HepG2 (cell line): ENCODE results near the gene NRL. TPM values are rescaled to one million over a fixed set of nuclear protein-coding genes. Genes with fewer than 3 reads are reported as not detected.

Experiments
- ATAC-seq: fragments of 200-7000 bp; cut with Tn5 transposase; 3 replicates; pipeline ENCODE4 v1.9.1; 2020; ENCODE audit warnings: mild to moderate bottlenecking, moderate library complexity
- BruUV-seq: library from RNA; stranded (reverse); fragments of 400-500 nt; replicated peaks from 2 replicates; lab custom pipeline; 2021; lab: Mats Ljungman, UMichigan
- CTCF ChIA-PET: fragments of 300-600 bp; formaldehyde crosslinking; extraction: SDS; loops from one replicate; lab custom pipeline; 2021; ENCODE audit warnings: low total read pairs, inconsistent platforms, low intra/inter-chr PET ratio; lab: Yijun Ruan, JAX
- POLR2A ChIA-PET: fragments of 350-600 bp; sonication (Branson Sonifier 250); formaldehyde crosslinking; loops from one replicate; lab custom pipeline; 2020; ENCODE audit warnings: antibody characterized with exemption, inconsistent platforms; lab: Yijun Ruan, JAX
- DNase-seq: peaks from one replicate; pipeline ENCODE4 v3.0.0-alpha.2; 2015; ENCODE audit warnings: low spot score
- FAIRE-seq: peaks from 3 replicates; lab custom pipeline; 2011; peaks lifted over from hg19 to GRCh38; lab: Jason Lieb, UNC
- H2AFZ ChIP-seq: one replicate; pipeline ENCODE4 v1.6.1; 2011; ENCODE audit warnings: low read length, inconsistent platforms
- H3K27ac ChIP-seq: fragments of 300-600 bp; 3 replicates; pipeline ENCODE4 v1.8.0; 2011; ENCODE audit warnings: mixed run types, mild to moderate bottlenecking, mixed read lengths, low read length, inconsistent platforms; ENCODE audit not compliant: insufficient read depth; ENCODE audit errors: extremely low read length
- H3K27me3 ChIP-seq, 2 experiments: fragments of 200-600 bp in 1 of 2; 2 replicates in 1 of 2; 3 replicates in 1 of 2; pipeline versions ENCODE4 v1.6.0 to v1.8.0; 2011; ENCODE audit warnings: low read length in 2 of 2, mild to moderate bottlenecking in 2 of 2, moderate library complexity in 2 of 2, inconsistent platforms in 1 of 2; ENCODE audit not compliant: insufficient read depth in 2 of 2, control insufficient read depth in 1 of 2
- H3K36me3 ChIP-seq, 2 experiments: fragments of 200-600 bp in 1 of 2; replicated peaks in 1 of 2; 2 replicates in 1 of 2; 3 replicates in 1 of 2; pipeline versions ENCODE4 v1.5.1 to v1.8.0; 2011; ENCODE audit warnings: low read length in 2 of 2, inconsistent platforms in 1 of 2; ENCODE audit not compliant: insufficient read depth in 2 of 2, control insufficient read depth in 1 of 2
- H3K4me1 ChIP-seq: 2 replicates; pipeline ENCODE4 v1.5.1; 2012; ENCODE audit warnings: low read length, inconsistent platforms; ENCODE audit not compliant: insufficient read depth
- H3K4me2 ChIP-seq: 2 replicates; pipeline ENCODE4 v1.6.0; 2011; ENCODE audit warnings: low read depth, low read length, inconsistent platforms
- H3K4me3 ChIP-seq, 3 experiments: fragments of 200-600 bp in 1 of 3; sonication (generic), shearing (Covaris generic) in 1 of 3; replicated peaks in 1 of 3; 2 replicates each; pipeline ENCODE4 v1.5.1; 2011 to 2016; ENCODE audit warnings: low read length in 3 of 3, inconsistent platforms in 2 of 3, low read depth in 2 of 3, mild to moderate bottlenecking in 2 of 3, control low read depth in 1 of 3, mixed read lengths in 1 of 3; ENCODE audit not compliant: insufficient read depth in 1 of 3
- H3K79me2 ChIP-seq: one replicate; pipeline ENCODE4 v1.6.1; 2011; ENCODE audit warnings: low read length, inconsistent platforms; ENCODE audit not compliant: insufficient read depth
- H3K9ac ChIP-seq: 2 replicates; pipeline ENCODE4 v1.6.0; 2011; ENCODE audit warnings: mild to moderate bottlenecking, low read depth, low read length, inconsistent platforms; ENCODE audit not compliant: insufficient read depth
- H3K9me3 ChIP-seq: 2 replicates; pipeline ENCODE4 v1.5.1; 2012; ENCODE audit warnings: mild to moderate bottlenecking, low read length
- H4K20me1 ChIP-seq: 2 replicates; pipeline ENCODE4 v1.6.0; 2011; ENCODE audit warnings: inconsistent platforms, mild to moderate bottlenecking, low read length, moderate library complexity; ENCODE audit not compliant: insufficient read depth
- ARID2 ChIP-seq: sonication (generic); formaldehyde crosslinking; IDR thresholded peaks from 2 replicates; pipeline ENCODE4 v1.8.1; 2022; ENCODE audit warnings: mild to moderate bottlenecking, missing genetic modification reagents, borderline replicate concordance
- ATRX ChIP-seq: sonication (generic); formaldehyde crosslinking; IDR thresholded peaks from 2 replicates; pipeline ENCODE4 v1.4.0; 2020; ENCODE audit warnings: missing genetic modification reagents, borderline replicate concordance
- CAMTA2 ChIP-seq: sonication (generic); formaldehyde crosslinking; IDR thresholded peaks from 2 replicates; pipeline ENCODE4 v1.4.0; 2020; ENCODE audit warnings: mild to moderate bottlenecking, missing genetic modification reagents, borderline replicate concordance
- CBX2 ChIP-seq, 2 experiments: fragments of 200-600 bp in 1 of 2; sonication (generic); formaldehyde crosslinking in 1 of 2; IDR thresholded peaks; 2 replicates each; pipeline versions ENCODE4 v1.7.0 to v1.8.1; 2018 to 2022; ENCODE audit warnings: low read depth in 2 of 2, low read length in 1 of 2, mild to moderate bottlenecking in 1 of 2, missing genetic modification reagents in 1 of 2
- KMT2B ChIP-seq: IDR thresholded peaks from 2 replicates; pipeline ENCODE4 v1.6.1; 2016; ENCODE audit warnings: missing genetic modification reagents, missing compliant biosample characterization
- NRL ChIP-seq: sonication (generic); formaldehyde crosslinking; IDR thresholded peaks from 2 replicates; pipeline ENCODE4 v1.5.0; 2020; ENCODE audit warnings: missing genetic modification reagents, mild to moderate bottlenecking, moderate library complexity, borderline replicate concordance
- PAF1 ChIP-seq: IDR thresholded peaks from 2 replicates; pipeline ENCODE4 v1.6.1; 2016; ENCODE audit warnings: missing genetic modification reagents, missing compliant biosample characterization
- SMAD9 ChIP-seq: sonication (generic); formaldehyde crosslinking; IDR thresholded peaks from 2 replicates; pipeline ENCODE4 v1.5.1; 2020; ENCODE audit warnings: mild to moderate bottlenecking, missing genetic modification reagents
- ZNF205 ChIP-seq: IDR thresholded peaks from 2 replicates; pipeline ENCODE4 v1.6.1; 2018; ENCODE audit warnings: missing biosample characterization, missing genetic modification reagents
- ZNF3 ChIP-seq: IDR thresholded peaks from 2 replicates; pipeline ENCODE4 v1.7.0; 2017; ENCODE audit warnings: inconsistent platforms
- ZNF34 ChIP-seq: sonication (generic); formaldehyde crosslinking; IDR thresholded peaks from 2 replicates; pipeline ENCODE4 v1.4.0; 2020; ENCODE audit warnings: mild to moderate bottlenecking, missing genetic modification reagents, borderline replicate concordance
- ZNF557 ChIP-seq: sonication (generic); formaldehyde crosslinking; IDR thresholded peaks from 2 replicates; pipeline ENCODE4 v1.4.0; 2020; ENCODE audit warnings: missing genetic modification reagents
- ZNF567 ChIP-seq: sonication (generic); formaldehyde crosslinking; IDR thresholded peaks from 2 replicates; pipeline ENCODE4 v1.8.1; 2023; ENCODE audit warnings: mild to moderate bottlenecking, missing genetic modification reagents, borderline replicate concordance
- ZNF713 ChIP-seq: sonication (generic); formaldehyde crosslinking; IDR thresholded peaks from 2 replicates; pipeline ENCODE4 v1.4.0; 2020; ENCODE audit warnings: mild to moderate bottlenecking, missing genetic modification reagents
- ZNF724P ChIP-seq: sonication (generic); formaldehyde crosslinking; IDR thresholded peaks from 2 replicates; pipeline ENCODE4 v1.8.0; 2022; ENCODE audit warnings: missing genetic modification reagents, borderline replicate concordance
- ZNF772 ChIP-seq: sonication (generic); formaldehyde crosslinking; IDR thresholded peaks from 2 replicates; pipeline ENCODE4 v1.5.0; 2020; ENCODE audit warnings: mild to moderate bottlenecking, missing genetic modification reagents
- WGBS: methylation state at CpG from one replicate; pipeline ENCODE4 v1.1.6; 2017; ENCODE audit warnings: low lambda C conversion rate; 5-methylcytosine and 5-hydroxymethylcytosine counted together
- in situ Hi-C: cut with HindIII; loops from 2 replicates; pipeline ENCODE4 v1.10.0; 2017; ENCODE audit warnings: low pct_unique_long_range_greater_than_20kb; ENCODE audit not compliant: extremely low pct_ligation_motif_present
- intact Hi-C: fragments of 100-400 bp; cut with micrococcal nuclease; formaldehyde crosslinking; loops from one replicate; pipeline ENCODE4 v1.10.0; 2022; ENCODE audit not compliant: unreplicated experiment
- polyA plus RNA-seq, 8 experiments: library from polyadenylated mRNA; depleted of rRNA in 3 of 8; stranded (reverse) in 7 of 8; unstranded in 1 of 8; fragments of >200 nt; fragmentation: Illumina TruSeq in 4 of 8; extraction: Trizol in 4 of 8; gene quantifications; 2 replicates each; pipeline versions ENCODE4 v1.2.1 to v1.2.3, GENCODE V29; 2011 to 2016; ENCODE audit warnings: low read depth in 4 of 8, missing spikeins in 1 of 8, mixed read lengths in 1 of 8; ENCODE audit not compliant: insufficient read depth in 1 of 8
- total RNA-seq, 5 experiments: library from RNA; depleted of rRNA; stranded (reverse); fragments of >200 nt; fragmentation: Illumina TruSeq; extraction: Trizol; gene quantifications; 2 replicates each; pipeline ENCODE4 v1.2.3, GENCODE V29; 2016; ENCODE audit warnings: low read depth in 1 of 5
- TF ChIP-seq, protein P1 (sequence below): IDR thresholded peaks from 2 replicates; pipeline ENCODE4 v1.6.1; 2016; ENCODE audit warnings: missing compliant biosample characterization, missing genetic modification reagents, borderline replicate concordance
- TF ChIP-seq, protein P2 (sequence below): IDR thresholded peaks from 2 replicates; pipeline ENCODE4 v1.6.1; 2016; ENCODE audit warnings: missing compliant biosample characterization, missing genetic modification reagents, borderline replicate concordance
- TF ChIP-seq, protein P3 (sequence below): sonication (generic); formaldehyde crosslinking; IDR thresholded peaks from 2 replicates; pipeline ENCODE4 v1.8.1; 2023; ENCODE audit warnings: mild to moderate bottlenecking, inconsistent platforms, moderate library complexity, missing genetic modification reagents, borderline replicate concordance

Gene NRL
- total and polyA plus RNA-seq, 2 of the 13 experiments (the other 11 are each of a cell fraction or from before 2014, with no cell fraction given): 2.5 to 4.7 TPM

DNA sequence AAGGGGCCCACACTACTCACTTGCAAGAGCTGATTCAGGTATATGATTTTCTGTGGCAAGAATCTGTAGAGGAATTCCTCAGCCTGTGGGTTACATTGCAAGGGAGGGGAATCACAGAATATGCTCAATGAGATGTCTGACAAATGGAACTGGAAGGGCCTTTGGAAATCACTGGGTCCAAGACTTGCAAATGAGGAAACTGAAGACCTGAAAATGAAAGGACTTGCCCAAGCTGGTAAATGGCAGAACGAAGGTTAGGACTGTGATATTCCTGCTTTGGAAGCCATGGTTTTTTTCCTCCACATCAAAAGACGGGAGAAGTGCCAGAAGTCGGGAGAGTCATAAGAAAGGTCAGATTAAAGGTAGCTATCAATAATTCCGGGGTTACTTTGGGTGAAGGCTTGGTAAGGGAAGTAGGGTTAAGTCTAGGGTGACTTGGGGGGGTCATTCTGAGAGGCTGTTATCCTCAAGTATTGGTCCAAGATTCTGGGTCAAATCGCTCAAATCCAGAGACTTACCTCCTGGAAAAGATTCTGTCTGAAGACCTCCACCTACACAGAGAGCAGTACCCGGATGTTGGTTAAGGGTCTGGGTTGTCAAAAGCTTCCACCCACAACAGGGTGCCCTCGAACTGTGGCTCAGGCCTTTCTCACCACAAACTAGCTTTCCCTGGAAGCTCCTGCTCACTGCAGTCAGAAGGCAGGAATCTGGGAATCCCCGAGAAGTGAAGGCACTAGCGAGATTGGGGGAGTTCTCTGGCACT is 31.1 kb upstream of the NRL start:
- FAIRE-seq (peak; percentile 43), DNase-seq (no peak), ATAC-seq (no peak)
- in situ Hi-C loops (loop anchor here (25.0 kb wide), 1 partner anchor 834 kb away; the partner anchor contains the start of genes BCL2L2, PABPN1 and PPP1R3E), intact Hi-C loops (loop anchor here (1.0 kb wide), 3 partner anchors 15 to 42 kb away; partner anchors contain the start of genes DCAF11, IPO4, IRF9 and NRL)
- 5% methylated on average over 9 of the region's 9 CpGs for WGBS
- Histone ChIP-seq H2AFZ (peak overlapping the region; percentile 21), H3K27me3 (peaks cover 0 to 3% of the 10 kb centered on the region in 2 experiments; a peak in 1 of 5 replicates), H3K9ac (peak overlapping the region; percentile 95), H3K36me3 (peaks cover 26 to 42% of the 10 kb centered on the region in 2 experiments), H4K20me1 (peaks cover 7% of the 10 kb centered on the region; the same call in 1 of the 2 replicates), H3K27ac (peak overlapping the region; percentile 76), H3K4me2 (peak overlapping the region; percentile 98), H3K4me1 (peaks cover 63% of the 10 kb centered on the region), H3K9me3 (no peaks in the 10 kb centered on the region), H3K79me2 (peaks cover 43% of the 10 kb centered on the region), H3K4me3 (peak overlapping the region; percentile 90 to 100 (median 91))
- ChIA-PET POLR2A (interaction anchor here (0.9 to 8.5 kb wide), 46 partner anchors 10 to 1556 kb away, joined by 3 to 279 read pairs (median 8); partner anchors contain the start of genes ACIN1, C14orf119, CARMIL3 and CHMP4A), CTCF (no interaction called here)
- BruUV-seq: TSS peak; percentile 63
- TF ChIP-seq ZNF557 (CRISPR knock-in tag): peak; percentile 58; the same call in 1 of the 2 replicates
- TF ChIP-seq, protein P1, sequence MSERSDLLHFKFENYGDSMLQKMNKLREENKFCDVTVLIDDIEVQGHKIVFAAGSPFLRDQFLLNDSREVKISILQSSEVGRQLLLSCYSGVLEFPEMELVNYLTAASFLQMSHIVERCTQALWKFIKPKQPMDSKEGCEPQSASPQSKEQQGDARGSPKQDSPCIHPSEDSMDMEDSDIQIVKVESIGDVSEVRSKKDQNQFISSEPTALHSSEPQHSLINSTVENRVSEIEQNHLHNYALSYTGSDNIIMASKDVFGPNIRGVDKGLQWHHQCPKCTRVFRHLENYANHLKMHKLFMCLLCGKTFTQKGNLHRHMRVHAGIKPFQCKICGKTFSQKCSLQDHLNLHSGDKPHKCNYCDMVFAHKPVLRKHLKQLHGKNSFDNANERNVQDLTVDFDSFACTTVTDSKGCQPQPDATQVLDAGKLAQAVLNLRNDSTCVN (CRISPR knock-in tag): peak; percentile 65; the same call in 1 of the 2 replicates
- 0 out of 2 replicates have a peak, but pooled peaks have one; percentile 33 for TF ChIP-seq PAF1
- TF ChIP-seq ATRX (CRISPR knock-in tag): peak; percentile 90; the same call in 1 of the 2 replicates
- TF ChIP-seq, protein P2, sequence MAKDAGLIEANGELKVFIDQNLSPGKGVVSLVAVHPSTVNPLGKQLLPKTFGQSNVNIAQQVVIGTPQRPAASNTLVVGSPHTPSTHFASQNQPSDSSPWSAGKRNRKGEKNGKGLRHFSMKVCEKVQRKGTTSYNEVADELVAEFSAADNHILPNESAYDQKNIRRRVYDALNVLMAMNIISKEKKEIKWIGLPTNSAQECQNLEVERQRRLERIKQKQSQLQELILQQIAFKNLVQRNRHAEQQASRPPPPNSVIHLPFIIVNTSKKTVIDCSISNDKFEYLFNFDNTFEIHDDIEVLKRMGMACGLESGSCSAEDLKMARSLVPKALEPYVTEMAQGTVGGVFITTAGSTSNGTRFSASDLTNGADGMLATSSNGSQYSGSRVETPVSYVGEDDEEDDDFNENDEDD: no peak
- TF ChIP-seq ZNF567 (CRISPR knock-in tag): 0 out of 2 replicates have a peak, but pooled peaks have one; percentile 26
- TF ChIP-seq ZNF713 (CRISPR knock-in tag): 0 out of 2 replicates have a peak, but pooled peaks have one; percentile 29
- TF ChIP-seq SMAD9 (CRISPR knock-in tag): 0 out of 2 replicates have a peak, but pooled peaks have one; percentile 66
- TF ChIP-seq ZNF205 (CRISPR knock-in tag): peak; percentile 2; the same call in 1 of the 2 replicates
- TF ChIP-seq ZNF772: 0 out of 2 replicates have a peak, but pooled peaks have one; percentile 2
- TF ChIP-seq, protein P3, sequence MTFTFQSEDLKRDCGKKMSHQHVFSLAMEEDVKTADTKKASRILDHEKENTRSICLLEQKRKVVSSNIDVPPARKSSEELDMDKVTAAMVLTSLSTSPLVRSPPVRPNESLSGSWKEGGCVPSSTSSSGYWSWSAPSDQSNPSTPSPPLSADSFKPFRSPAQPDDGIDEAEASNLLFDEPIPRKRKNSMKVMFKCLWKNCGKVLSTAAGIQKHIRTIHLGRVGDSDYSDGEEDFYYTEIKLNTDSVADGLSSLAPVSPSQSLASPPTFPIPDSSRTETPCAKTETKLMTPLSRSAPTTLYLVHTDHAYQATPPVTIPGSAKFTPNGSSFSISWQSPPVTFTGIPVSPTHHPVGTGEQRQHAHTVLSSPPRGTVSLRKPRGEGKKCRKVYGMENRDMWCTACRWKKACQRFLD (CRISPR knock-in tag): 0 out of 2 replicates have a peak, but pooled peaks have one; percentile 1
- TF ChIP-seq NRL (CRISPR knock-in tag): no peak
- TF ChIP-seq ZNF724P: peak; percentile 75; the same call in 1 of the 2 replicates
- TF ChIP-seq ARID2 (CRISPR knock-in tag): no peak
- no peak for TF ChIP-seq CBX2 (IDR thresholded peaks at IDR 0.05; ENCODE audit: low read depth, low read length)
- TF ChIP-seq CBX2 (CRISPR knock-in tag; IDR thresholded peaks at IDR 0.05; ENCODE audit: low read depth): 0 out of 2 replicates have a peak, but pooled peaks have one; percentile 53
- TF ChIP-seq ZNF3: peak; percentile 40; the same call in 1 of the 2 replicates
- TF ChIP-seq ZNF34 (CRISPR knock-in tag): peak; percentile 73; the same call in 1 of the 2 replicates
- peak; percentile 85; the same call in 1 of the 2 replicates for TF ChIP-seq CAMTA2 (CRISPR knock-in tag)
- TF ChIP-seq KMT2B (CRISPR knock-in tag): no peak
